Uterus (tissue), 4 donors: ENCODE measurements around the gene TIAM1. TPM values are rescaled to one million over a fixed set of nuclear protein-coding genes. Genes with fewer than 3 reads are reported as not detected.

Experiments used
- DNase-seq, 2 donors: peaks; one replicate each; pipeline ENCODE4 v3.0.0-alpha.2; 2019 to 2020
- H3K27ac ChIP-seq, 2 donors: fragments of 200-600 bp; sonication (generic); 1 replicate in 1 of 2; 2 replicates in 1 of 2; pipeline ENCODE4 v1.5.1; 2016 to 2018
- H3K27me3 ChIP-seq, 2 donors: fragments of 200-600 bp; sonication (generic); one replicate each; pipeline ENCODE4 v1.5.1; 2018 to 2019; ENCODE audit warnings: control low read depth in 1 of 2
- H3K36me3 ChIP-seq, 2 donors: fragments of 200-600 bp; sonication (generic); one replicate each; pipeline ENCODE4 v1.5.1; 2019; ENCODE audit warnings: control low read depth in 1 of 2
- H3K4me1 ChIP-seq, 2 donors: fragments of 200-600 bp; sonication (generic); one replicate each; pipeline ENCODE4 v1.5.1; 2018 to 2019; ENCODE audit warnings: control low read depth in 1 of 2
- H3K4me3 ChIP-seq, 2 donors: fragments of 200-600 bp; sonication (generic); 1 replicate in 1 of 2; 2 replicates in 1 of 2; pipeline ENCODE4 v1.5.1; 2018 to 2019; ENCODE audit warnings: mild to moderate bottlenecking in 1 of 2
- H3K9me3 ChIP-seq, 2 donors: fragments of 200-600 bp; sonication (generic); one replicate each; pipeline ENCODE4 v1.5.1; 2019; ENCODE audit warnings: control low read depth in 1 of 2
- POLR2A ChIP-seq, 2 donors: fragments of 450-650 bp; IDR thresholded peaks; one replicate each; pipeline ENCODE4 v1.6.1; 2016; ENCODE audit warnings: antibody characterized with exemption in 2 of 2, mild to moderate bottlenecking in 1 of 2, moderate library complexity in 1 of 2
- intact Hi-C: fragments of 100-400 bp; cut with DNase I; formaldehyde crosslinking; loops from one replicate; pipeline ENCODE4 v1.15.1; 2023; ENCODE audit warnings: low total_unique reads
- total RNA-seq, 4 donors: library from RNA; depleted of rRNA in 3 of 4; stranded (reverse); fragments of >200 nt in 3 of 4; gene quantifications; one replicate each; pipeline versions ENCODE4 v1.1.0 to v1.2.4, GENCODE V29; 2014 to 2023
- TF ChIP-seq, protein P1 (sequence below), 4 experiments: fragments of 200-600 bp in 2 of 4; fragments of 450-650 bp in 2 of 4; sonication (generic) in 2 of 4; IDR thresholded peaks; one replicate each; pipeline ENCODE4 v1.5.1; 2016 to 2019; ENCODE audit warnings: antibody characterized with exemption in 4 of 4, mild to moderate bottlenecking in 2 of 4, moderate library complexity in 1 of 4
- donor health status: DM: yes; HTN: yes; CAD: no.

The TIAM1 gene
- total RNA-seq, 4 donors from 2014 or later: 14.4 to 74.9 (median 39.5) TPM

DNA sequence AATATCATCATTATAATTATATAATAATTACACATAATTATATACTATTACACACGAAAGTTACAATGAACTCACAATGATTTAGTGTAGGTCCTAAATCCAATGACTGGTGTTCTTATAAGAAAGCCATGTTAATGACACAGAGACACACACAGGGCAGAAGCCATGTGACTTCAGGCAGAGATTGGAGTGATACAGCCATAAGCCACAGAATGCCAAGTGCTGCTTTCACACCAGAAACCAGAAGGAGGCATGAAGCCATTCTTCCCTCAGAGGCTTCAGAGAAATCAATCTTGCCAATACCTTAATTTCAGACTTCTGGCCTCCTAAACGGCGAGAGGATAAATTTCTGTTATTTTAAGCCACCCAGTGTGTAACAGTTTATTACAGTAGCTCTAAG is 158.4 kb downstream of the TIAM1 start:
- H3K36me3 ChIP-seq: no peaks in the 10 kb centered on the region
- H3K4me1 ChIP-seq: no peaks in the 10 kb centered on the region
- no peak for TF ChIP-seq POLR2A (IDR thresholded peaks at IDR 0.05)
- TF ChIP-seq, protein P1, sequence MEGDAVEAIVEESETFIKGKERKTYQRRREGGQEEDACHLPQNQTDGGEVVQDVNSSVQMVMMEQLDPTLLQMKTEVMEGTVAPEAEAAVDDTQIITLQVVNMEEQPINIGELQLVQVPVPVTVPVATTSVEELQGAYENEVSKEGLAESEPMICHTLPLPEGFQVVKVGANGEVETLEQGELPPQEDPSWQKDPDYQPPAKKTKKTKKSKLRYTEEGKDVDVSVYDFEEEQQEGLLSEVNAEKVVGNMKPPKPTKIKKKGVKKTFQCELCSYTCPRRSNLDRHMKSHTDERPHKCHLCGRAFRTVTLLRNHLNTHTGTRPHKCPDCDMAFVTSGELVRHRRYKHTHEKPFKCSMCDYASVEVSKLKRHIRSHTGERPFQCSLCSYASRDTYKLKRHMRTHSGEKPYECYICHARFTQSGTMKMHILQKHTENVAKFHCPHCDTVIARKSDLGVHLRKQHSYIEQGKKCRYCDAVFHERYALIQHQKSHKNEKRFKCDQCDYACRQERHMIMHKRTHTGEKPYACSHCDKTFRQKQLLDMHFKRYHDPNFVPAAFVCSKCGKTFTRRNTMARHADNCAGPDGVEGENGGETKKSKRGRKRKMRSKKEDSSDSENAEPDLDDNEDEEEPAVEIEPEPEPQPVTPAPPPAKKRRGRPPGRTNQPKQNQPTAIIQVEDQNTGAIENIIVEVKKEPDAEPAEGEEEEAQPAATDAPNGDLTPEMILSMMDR (IDR thresholded peaks at IDR 0.05): no peak
- H3K9me3 ChIP-seq: no peaks in the 10 kb centered on the region
- no peaks in the 10 kb centered on the region for H3K27me3 ChIP-seq
- intact Hi-C loops: no loop called here
- no peak overlapping the region for H3K27ac ChIP-seq
- no peak for DNase-seq
- no peak overlapping the region for H3K4me3 ChIP-seq

DNA sequence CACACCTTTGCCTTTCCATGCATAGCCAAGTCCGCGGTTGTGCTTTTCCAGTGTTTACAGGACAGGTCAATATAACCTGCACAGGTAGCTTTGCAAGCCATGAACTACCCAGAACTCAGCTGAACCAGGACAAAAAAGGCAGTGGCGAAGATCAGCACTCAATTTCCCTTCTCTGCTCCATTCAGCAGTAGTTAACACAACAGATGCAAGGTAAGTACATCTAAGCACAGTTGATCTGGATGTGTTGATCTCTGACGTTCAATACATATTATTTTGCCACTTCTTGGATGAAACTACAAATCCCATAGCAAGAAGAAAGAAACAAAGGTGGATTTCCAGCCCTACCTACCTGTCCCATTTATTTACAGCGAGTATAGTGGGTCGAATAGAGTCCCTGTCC is 159.2 kb downstream of the TIAM1 start:
- TF ChIP-seq, protein P1 (IDR thresholded peaks at IDR 0.05): no peak
- TF ChIP-seq POLR2A (IDR thresholded peaks at IDR 0.05): no peak
- H3K27me3 ChIP-seq: no peaks in the 10 kb centered on the region
- no peaks in the 10 kb centered on the region for H3K4me1 ChIP-seq
- no peak overlapping the region for H3K4me3 ChIP-seq
- no peaks in the 10 kb centered on the region for H3K36me3 ChIP-seq
- intact Hi-C loops: no loop called here
- H3K27ac ChIP-seq: no peak overlapping the region
- no peak for DNase-seq
- H3K9me3 ChIP-seq: no peaks in the 10 kb centered on the region

DNA sequence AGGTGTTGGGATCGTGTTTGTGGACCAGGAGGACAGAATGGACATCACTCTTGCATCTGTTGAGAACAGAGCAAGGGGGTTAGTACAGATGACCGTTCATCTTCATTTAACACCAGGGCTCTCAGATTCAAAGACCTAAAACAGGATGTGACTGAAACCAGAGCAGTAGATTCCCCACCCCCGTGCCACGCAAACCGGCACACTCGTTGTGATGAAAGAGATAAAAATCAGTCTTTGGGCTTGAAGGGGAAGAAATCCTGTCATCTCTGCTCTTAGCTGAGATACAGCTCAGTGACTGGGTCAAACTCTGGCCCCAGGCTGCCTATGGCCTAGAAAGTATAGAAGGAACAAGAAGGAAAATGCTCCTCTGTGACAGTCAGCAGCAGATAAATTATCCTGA is 159.6 kb downstream of the TIAM1 start:
- no peaks in the 10 kb centered on the region for H3K4me1 ChIP-seq
- DNase-seq: no peak
- no peak overlapping the region for H3K4me3 ChIP-seq
- H3K9me3 ChIP-seq: no peaks in the 10 kb centered on the region
- no peaks in the 10 kb centered on the region for H3K36me3 ChIP-seq
- no peaks in the 10 kb centered on the region for H3K27me3 ChIP-seq
- TF ChIP-seq, protein P1 (IDR thresholded peaks at IDR 0.05): no peak
- no peak for TF ChIP-seq POLR2A (IDR thresholded peaks at IDR 0.05)
- H3K27ac ChIP-seq: no peak overlapping the region
- intact Hi-C loops: no loop called here

DNA sequence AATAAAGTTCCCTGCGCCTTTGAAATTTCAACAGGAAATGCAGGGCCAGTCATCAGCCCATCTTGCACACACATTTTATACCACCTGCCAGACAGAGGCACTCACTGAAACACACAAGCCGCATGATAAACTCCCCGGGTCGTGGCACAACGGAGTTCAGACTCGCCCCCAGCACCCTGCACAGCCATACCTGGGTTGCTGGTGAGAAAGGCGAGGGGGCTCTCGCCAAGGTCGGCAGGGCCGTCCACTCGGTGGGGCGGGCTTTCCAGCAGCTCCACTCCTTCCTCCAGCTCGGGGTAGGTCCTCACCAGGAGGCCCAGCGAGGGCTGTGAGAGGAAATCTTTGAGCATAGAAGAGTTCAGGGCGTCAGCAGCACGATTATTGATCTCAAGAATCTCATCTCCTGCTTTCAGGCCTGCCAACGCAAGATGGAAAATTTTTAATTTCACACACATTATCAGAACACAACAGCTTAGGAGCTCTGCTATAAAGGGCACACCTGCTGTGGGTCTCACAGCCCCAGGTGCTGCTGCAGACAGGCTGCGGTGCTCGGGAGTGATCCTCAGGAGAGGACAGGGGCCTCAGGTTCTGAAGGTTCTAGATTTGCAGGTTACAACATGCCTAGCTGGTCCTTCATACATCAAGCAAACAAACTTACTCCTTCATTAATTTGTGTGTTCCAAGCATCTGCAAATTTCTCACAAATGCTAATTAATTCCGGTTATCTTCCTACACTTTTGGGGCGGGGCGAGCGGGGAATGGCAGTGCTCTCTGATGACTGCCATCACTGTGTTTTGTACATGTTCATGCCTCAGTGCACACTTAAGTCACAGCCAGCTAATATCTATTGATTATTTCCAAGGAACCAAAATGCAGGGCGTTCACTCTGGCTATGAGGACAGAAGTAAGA is 161.6 kb downstream of the TIAM1 start:
- Histone ChIP-seq H3K27ac (no peak overlapping the region), H3K27me3 (no peaks in the 10 kb centered on the region), H3K9me3 (no peaks in the 10 kb centered on the region), H3K36me3 (no peaks in the 10 kb centered on the region), H3K4me3 (no peak overlapping the region), H3K4me1 (no peaks in the 10 kb centered on the region)
- no peak for TF ChIP-seq POLR2A (IDR thresholded peaks at IDR 0.05)
- no peak for DNase-seq
- intact Hi-C loops: no loop called here

DNA sequence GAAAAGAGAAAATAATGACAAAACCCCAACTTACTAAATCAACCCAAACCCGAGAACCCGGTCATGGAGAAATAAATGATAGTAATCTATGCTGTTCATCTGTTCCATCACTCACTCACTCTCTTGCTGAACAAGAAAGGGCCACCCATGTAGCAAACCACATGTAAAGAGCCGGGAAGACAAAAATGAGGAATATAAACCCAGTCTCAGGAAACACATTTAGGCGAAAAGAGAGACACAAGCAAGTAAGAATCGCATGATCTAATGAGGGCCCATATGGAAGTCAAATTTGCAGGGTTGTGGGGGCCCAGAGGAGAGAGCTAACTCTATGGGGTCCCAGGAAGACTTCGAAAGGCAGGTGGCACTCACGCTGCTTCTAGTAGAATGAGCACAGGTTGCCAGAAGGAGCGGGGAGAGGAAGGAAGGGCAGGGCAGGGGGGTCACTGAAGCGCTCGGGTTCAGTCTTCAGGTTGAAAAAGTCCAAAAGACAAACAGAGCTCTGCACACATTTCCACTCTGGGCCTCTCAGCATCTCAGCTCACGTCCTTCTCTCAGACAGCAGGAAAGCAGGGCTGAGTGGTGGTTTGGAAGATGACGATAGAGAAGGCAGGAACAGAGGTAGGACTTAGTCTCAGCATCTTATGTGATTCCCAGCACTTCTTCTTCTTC is 162.8 kb downstream of the TIAM1 start:
- Histone ChIP-seq H3K9me3 (no peaks in the 10 kb centered on the region), H3K27me3 (no peaks in the 10 kb centered on the region), H3K4me3 (no peak overlapping the region), H3K36me3 (no peaks in the 10 kb centered on the region), H3K4me1 (no peaks in the 10 kb centered on the region), H3K27ac (no peak overlapping the region)
- DNase-seq: no peak
- no peak for TF ChIP-seq POLR2A (IDR thresholded peaks at IDR 0.05)
- TF ChIP-seq, protein P1 (IDR thresholded peaks at IDR 0.05): no peak
- intact Hi-C loops: no loop called here
